Astrocyte of the spinal cord (primary cell): ENCODE data around the gene PCNA.

Experiments used
- DNase-seq: peaks from one replicate; pipeline ENCODE4 v3.0.0; 2011; ENCODE audit warnings: low read depth, low spot score
- H3K4me3 ChIP-seq: 2 replicates; pipeline ENCODE4 v1.5.1; 2011; ENCODE audit warnings: low read depth, mild to moderate bottlenecking, low read length, moderate library complexity
- CTCF ChIP-seq: IDR thresholded peaks from 2 replicates; pipeline ENCODE4 v1.5.1; 2012; ENCODE audit warnings: low read depth, mild to moderate bottlenecking, low read length, inconsistent platforms
- in situ Hi-C: cut with HindIII; loops from 2 replicates; pipeline ENCODE4 v1.10.0; 2017; ENCODE audit warnings: low sequenced_read_pairs

The PCNA gene

GRCh38 chr20:5065166-5065878 lies 54.4 kb downstream of the PCNA start:
- DNase-seq = peak; percentile 39
- no peak overlapping the region for H3K4me3 ChIP-seq
- TF ChIP-seq CTCF = no peak
- in situ Hi-C loops = no loop called here
